NCI-H146 (cell line): Measurements from ENCODE around the gene SCNM1.

ENCODE experiments used
- DNase-seq: peaks from one replicate; lab custom pipeline; 2025; lab: John Stamatoyannopoulos, UW

The SCNM1 gene, protein sequence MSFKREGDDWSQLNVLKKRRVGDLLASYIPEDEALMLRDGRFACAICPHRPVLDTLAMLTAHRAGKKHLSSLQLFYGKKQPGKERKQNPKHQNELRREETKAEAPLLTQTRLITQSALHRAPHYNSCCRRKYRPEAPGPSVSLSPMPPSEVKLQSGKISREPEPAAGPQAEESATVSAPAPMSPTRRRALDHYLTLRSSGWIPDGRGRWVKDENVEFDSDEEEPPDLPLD

DNA sequence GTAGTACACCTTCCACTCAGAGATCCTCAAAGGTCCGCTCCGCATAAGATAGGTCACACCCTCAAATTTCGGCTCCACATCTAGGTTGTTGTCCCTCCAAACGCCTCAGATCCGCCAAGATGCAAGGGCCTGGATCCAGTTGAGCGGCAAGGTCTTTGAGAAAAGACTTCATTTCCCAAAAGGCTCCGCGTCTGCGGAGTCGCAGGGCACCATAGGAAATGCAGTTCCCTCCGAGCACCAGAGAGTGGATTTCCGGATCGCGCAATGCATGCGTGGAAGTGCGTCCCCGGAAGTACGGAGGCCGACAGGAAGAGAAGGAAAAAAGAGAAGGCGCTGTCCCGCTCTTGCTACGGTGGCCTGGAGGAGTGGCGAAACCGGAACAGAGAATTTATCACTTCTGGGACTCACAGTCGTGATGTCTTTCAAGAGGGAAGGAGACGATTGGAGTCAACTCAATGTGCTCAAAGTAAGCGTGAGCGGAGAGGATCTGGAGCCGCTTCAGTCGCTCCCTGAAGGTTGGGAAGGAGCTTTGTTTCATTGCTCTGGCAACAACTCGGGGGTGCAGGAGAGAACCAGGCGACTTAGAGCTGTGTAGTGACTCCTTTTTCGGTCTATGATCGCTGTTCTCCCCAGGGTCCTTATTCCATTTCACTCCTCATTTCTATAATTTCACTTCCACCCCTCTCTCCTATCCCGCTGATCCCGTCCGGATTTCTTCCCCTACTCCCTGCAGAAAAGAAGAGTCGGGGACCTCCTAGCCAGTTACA lies at the start of gene SCNM1, which contains the start of gene LYSMD1:
SCNM1 (plus strand) TSS at position 407 of the 767 bp plus-strand sequence; CDS start at position 416, 9 bp downstream.
LYSMD1 (minus strand) TSS at position 165 of the 767 bp plus-strand sequence. CDS start 644 bp downstream, outside the sequence.
- DNase-seq, result peak; percentile 98

DNA sequence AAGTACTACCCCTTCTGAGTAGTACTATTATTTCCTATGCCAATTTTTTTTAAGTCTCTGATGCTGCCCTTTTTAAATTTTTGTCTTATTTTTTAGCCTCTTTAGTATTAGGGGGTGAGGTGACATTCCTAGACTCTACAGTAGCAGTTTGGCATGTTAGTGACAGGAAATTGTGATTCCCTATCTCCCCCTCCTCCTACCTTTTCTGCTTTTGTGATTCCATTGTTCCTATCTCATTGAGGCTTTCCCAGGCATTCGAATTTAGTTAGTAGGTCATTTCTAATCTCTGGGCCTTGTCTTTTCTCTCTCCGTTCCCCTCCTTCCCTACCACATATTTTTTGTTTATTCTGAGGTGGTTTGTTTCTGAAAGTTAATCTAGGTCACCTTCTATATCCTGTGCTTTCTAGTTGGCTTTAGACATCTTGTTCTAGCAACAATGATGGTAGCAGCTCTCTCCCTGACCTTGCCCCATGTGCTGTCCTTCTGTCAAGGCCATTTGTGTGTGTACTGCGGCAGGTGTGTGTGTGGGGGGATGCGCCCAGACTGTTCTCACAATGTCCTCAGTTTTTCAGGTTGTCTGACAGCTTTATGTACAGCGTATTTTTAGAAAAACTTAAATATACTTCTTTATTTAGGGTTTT lies 41.1 kb upstream of the SCNM1 start:
- no peak for DNase-seq

GRCh38 chr1:151128800-151129199 lies 37.1 kb upstream of the SCNM1 start:
- DNase-seq, result no peak

DNA sequence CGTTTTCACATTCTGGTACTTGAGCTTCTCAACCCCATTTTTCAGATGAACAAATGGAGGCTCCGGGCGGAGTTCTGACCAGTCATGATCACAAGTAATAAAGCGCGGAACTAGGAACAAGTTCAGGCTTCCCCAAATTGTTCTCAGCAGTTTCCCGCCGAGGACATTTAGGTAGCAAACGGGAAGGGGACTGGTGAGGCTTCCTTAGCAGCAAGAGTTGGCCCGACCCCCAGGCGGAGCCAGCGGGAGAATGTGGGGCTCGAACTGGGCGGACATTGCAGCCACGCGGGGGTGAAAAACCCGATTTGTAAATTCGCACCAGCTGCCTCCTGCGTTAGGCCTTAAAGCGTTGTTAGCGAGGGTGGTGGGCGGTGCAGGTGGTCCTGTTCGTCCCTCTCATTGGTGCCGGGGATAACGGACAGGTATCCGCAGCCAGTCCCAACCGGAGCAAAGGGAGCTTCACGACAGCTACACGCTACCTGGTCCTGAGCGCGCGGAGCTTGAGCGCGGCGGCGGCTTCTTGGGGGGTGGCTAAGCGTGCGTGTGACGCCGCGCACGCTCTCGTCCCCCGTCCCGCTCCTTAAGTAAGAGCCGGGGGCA lies 34.9 kb upstream of the SCNM1 start:
- peak; percentile 74 for DNase-seq

GRCh38 chr1:151131701-151132334 lies 34.1 kb upstream of the SCNM1 start:
- no peak for DNase-seq

GRCh38 chr1:151132335-151133017 lies 33.5 kb upstream of the SCNM1 start:
- no peak for DNase-seq

- no peak for DNase-seq
These were observed 32.7 kb upstream of the SCNM1 start for GRCh38 chr1:151133018-151133806.

DNA sequence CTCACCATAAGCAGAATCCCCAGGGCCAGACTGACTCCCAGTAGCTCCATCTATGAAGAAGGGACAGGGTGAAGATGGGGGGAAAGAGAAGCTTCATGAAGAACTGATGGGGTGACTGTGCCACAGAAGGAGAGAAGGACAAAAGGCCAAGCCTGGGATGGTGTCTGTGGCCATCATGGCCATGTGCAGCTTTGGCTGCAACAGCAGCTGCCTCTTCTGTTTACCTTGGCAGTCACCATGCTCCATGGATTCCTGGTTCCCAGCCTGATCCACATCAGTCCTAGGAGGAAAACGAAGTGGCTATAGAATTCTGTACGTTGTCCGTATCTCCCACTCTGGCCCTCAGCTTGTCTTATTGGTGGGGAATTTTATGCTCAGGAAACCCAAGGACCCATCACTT lies 31.5 kb upstream of the SCNM1 start:
- DNase-seq, result no peak

DNA sequence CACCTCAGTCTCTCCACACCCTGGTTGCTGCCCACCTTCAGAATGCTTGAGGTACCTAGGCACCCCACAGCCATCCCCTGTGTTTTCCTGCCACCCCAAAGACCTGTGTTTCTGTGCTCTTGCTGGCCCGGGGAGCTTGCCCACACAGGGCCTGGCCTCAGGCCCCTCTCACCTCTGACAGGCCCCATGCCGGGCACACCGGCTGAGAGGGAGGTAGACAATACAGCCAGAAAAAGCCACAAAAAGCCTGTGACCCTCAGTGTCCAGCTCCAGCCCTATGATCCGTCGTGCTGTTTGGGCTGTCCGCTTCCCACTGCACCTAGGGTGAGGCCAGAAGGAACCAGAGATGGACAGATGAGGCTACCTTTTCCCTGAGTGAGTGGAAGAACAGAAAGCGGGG lies 31.0 kb upstream of the SCNM1 start:
- no peak for DNase-seq

GRCh38 chr1:151135433-151136385 lies 30.2 kb upstream of the SCNM1 start:
- DNase-seq, result no peak

DNA sequence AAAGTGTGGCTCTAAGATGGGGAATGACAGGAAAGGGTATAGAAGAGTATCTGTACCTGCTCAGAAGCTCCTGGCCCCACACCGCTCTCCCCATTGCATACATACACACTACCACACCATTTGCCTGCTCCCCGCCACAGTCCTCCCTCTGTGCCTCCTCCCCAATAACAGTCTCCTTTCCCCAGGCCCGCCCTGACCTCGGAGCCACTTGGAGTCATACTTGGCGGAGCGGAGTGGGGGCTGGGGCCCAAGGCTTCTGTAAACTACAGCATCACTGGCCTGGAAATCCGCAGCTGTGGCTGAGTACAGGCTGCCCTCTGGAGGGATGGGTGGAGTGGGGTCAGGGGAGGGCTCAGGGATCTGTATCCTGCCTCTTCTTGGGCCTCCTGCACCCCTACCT lies 28.2 kb upstream of the SCNM1 start:
- no peak for DNase-seq

- DNase-seq, result no peak
These were observed 23.4 kb upstream of the SCNM1 start for GRCh38 chr1:151142411-151143056.

- no peak for DNase-seq
These were observed 22.9 kb upstream of the SCNM1 start for GRCh38 chr1:151143057-151143435.

DNA sequence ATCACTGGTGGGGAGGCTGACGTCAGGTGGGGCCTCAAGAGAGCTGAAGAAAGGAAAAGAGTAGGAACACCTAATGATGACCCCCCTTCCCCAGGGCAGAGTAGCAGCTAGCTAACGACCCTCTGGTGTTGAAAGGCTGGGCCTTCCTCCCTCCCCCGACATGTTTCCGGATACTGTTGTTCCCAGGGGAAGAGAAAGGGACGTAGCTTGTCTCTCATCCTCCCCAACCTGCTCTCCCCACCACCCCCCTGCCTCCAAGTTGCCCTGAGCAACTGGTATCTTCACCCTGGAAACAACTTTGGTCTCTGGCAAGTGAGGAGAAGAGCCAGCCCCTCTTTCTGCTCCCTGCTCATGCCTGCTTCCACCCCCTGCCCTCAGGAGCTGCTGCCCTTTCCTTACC lies 22.0 kb upstream of the SCNM1 start:
- no peak for DNase-seq

GRCh38 chr1:151144474-151145303 lies 21.3 kb upstream of the SCNM1 start:
- no peak for DNase-seq

- peak; percentile 10 for DNase-seq
These were observed 20.5 kb upstream of the SCNM1 start for GRCh38 chr1:151145304-151146071.

GRCh38 chr1:151146072-151146411 lies 19.9 kb upstream of the SCNM1 start:
- no peak for DNase-seq
